HepG2 (cell line): ENCODE data around the gene ETHE1. TPM values are rescaled to one million over a fixed set of nuclear protein-coding genes. Genes with fewer than 3 reads are reported as not detected.

ENCODE experiments used
- EHMT2 ChIP-seq: fragments of 200-600 bp; sonication (generic); IDR thresholded peaks from 2 replicates; pipeline ENCODE4 v1.7.0; 2017; ENCODE audit warnings: antibody characterized with exemption, low read depth, low read length, borderline replicate concordance
- FOXO4 ChIP-seq: sonication (generic); formaldehyde crosslinking; conservative IDR thresholded peaks from 2 replicates; pipeline ENCODE4 v1.8.1; 2023; ENCODE audit warnings: missing genetic modification reagents
- IKZF4 ChIP-seq: sonication (generic); formaldehyde crosslinking; IDR thresholded peaks from 2 replicates; pipeline ENCODE4 v1.5.1; 2020; ENCODE audit warnings: borderline replicate concordance, mild to moderate bottlenecking, low read depth, missing genetic modification reagents; ENCODE audit errors: not compliant biosample characterization
- POLR2AphosphoS5 ChIP-seq: IDR thresholded peaks from 2 replicates; pipeline ENCODE4 v1.6.1; 2012; ENCODE audit warnings: low read depth, low read length
- RBM22 ChIP-seq: fragments of 200-400 bp; formaldehyde crosslinking; optimal IDR thresholded peaks from 2 replicates; pipeline ENCODE3; 2017; ENCODE audit warnings: mild to moderate bottlenecking, low read length, moderate library complexity
- RFX3 ChIP-seq: IDR thresholded peaks from 2 replicates; pipeline ENCODE4 v1.6.1; 2016; ENCODE audit warnings: missing biosample characterization, missing genetic modification reagents
- RFX5 ChIP-seq: IDR thresholded peaks from 2 replicates; pipeline ENCODE4 v1.6.1; 2011; ENCODE audit warnings: low read depth, low read length, improper control_type of control experiment
- ZNF280D ChIP-seq: sonication (generic); formaldehyde crosslinking; IDR thresholded peaks from 2 replicates; pipeline ENCODE4 v1.5.1; 2020; ENCODE audit warnings: mild to moderate bottlenecking, missing genetic modification reagents
- ZNF326 ChIP-seq: sonication (generic); formaldehyde crosslinking; IDR thresholded peaks from 2 replicates; pipeline ENCODE4 v1.4.0; 2020; ENCODE audit warnings: missing genetic modification reagents, borderline replicate concordance
- ZNF329 ChIP-seq: sonication (generic); formaldehyde crosslinking; IDR thresholded peaks from 2 replicates; pipeline ENCODE4 v1.9.0; 2021; ENCODE audit warnings: low read depth, mild to moderate bottlenecking, missing genetic modification reagents
- ZNF605 ChIP-seq: sonication (generic); formaldehyde crosslinking; IDR thresholded peaks from 2 replicates; pipeline ENCODE4 v1.8.0; 2022; ENCODE audit warnings: mild to moderate bottlenecking, missing genetic modification reagents
- ZNF615 ChIP-seq: sonication (generic); formaldehyde crosslinking; IDR thresholded peaks from 2 replicates; pipeline ENCODE4 v1.5.0; 2020; ENCODE audit warnings: mild to moderate bottlenecking, missing genetic modification reagents, borderline replicate concordance
- ZNF761 ChIP-seq: sonication (generic); formaldehyde crosslinking; conservative IDR thresholded peaks from 2 replicates; pipeline ENCODE4 v1.4.0; 2020; ENCODE audit warnings: mild to moderate bottlenecking, missing genetic modification reagents
- ZSCAN25 ChIP-seq: sonication (generic); formaldehyde crosslinking; IDR thresholded peaks from 2 replicates; pipeline ENCODE4 v1.8.0; 2022; ENCODE audit warnings: mild to moderate bottlenecking, missing genetic modification reagents
- polyA plus RNA-seq, 8 experiments: library from polyadenylated mRNA; depleted of rRNA in 3 of 8; stranded (reverse) in 7 of 8; unstranded in 1 of 8; fragments of >200 nt; fragmentation: Illumina TruSeq in 4 of 8; extraction: Trizol in 4 of 8; gene quantifications; 2 replicates each; pipeline versions ENCODE4 v1.2.1 to v1.2.3, GENCODE V29; 2011 to 2016; ENCODE audit warnings: low read depth in 4 of 8, missing spikeins in 1 of 8, mixed read lengths in 1 of 8; ENCODE audit not compliant: insufficient read depth in 1 of 8
- total RNA-seq, 5 experiments: library from RNA; depleted of rRNA; stranded (reverse); fragments of >200 nt; fragmentation: Illumina TruSeq; extraction: Trizol; gene quantifications; 2 replicates each; pipeline ENCODE4 v1.2.3, GENCODE V29; 2016; ENCODE audit warnings: low read depth in 1 of 5
- TF ChIP-seq, protein P1 (sequence below): sonication (generic); formaldehyde crosslinking; IDR thresholded peaks from 2 replicates; pipeline ENCODE4 v1.5.1; 2020; ENCODE audit warnings: mild to moderate bottlenecking, missing genetic modification reagents, borderline replicate concordance
- TF ChIP-seq, protein P2 (sequence below): sonication (generic); formaldehyde crosslinking; IDR thresholded peaks from 2 replicates; pipeline ENCODE4 v1.9.0; 2021; ENCODE audit warnings: missing genetic modification reagents, mild to moderate bottlenecking, borderline replicate concordance

ETHE1 gene
- total and polyA plus RNA-seq, 2 of the 13 experiments (the other 11 are each of a cell fraction or from before 2014, with no cell fraction given), result 32.5 to 58.4 TPM

- TF ChIP-seq ZNF280D, result no peak
- TF ChIP-seq ZNF761 (CRISPR knock-in tag), result no peak
- peak; percentile 81 for TF ChIP-seq POLR2AphosphoS5
- TF ChIP-seq RFX5, result no peak
- no peak for TF ChIP-seq FOXO4 (CRISPR knock-in tag)
- no peak for TF ChIP-seq EHMT2
- TF ChIP-seq IKZF4 (CRISPR knock-in tag), result peak; percentile 48
- no peak for TF ChIP-seq RBM22
- 0 out of 2 replicates have a peak, but pooled peaks have one; percentile 59 for TF ChIP-seq ZNF605 (CRISPR knock-in tag)
- no peak for TF ChIP-seq RFX3 (CRISPR knock-in tag)
- TF ChIP-seq, protein P1, sequence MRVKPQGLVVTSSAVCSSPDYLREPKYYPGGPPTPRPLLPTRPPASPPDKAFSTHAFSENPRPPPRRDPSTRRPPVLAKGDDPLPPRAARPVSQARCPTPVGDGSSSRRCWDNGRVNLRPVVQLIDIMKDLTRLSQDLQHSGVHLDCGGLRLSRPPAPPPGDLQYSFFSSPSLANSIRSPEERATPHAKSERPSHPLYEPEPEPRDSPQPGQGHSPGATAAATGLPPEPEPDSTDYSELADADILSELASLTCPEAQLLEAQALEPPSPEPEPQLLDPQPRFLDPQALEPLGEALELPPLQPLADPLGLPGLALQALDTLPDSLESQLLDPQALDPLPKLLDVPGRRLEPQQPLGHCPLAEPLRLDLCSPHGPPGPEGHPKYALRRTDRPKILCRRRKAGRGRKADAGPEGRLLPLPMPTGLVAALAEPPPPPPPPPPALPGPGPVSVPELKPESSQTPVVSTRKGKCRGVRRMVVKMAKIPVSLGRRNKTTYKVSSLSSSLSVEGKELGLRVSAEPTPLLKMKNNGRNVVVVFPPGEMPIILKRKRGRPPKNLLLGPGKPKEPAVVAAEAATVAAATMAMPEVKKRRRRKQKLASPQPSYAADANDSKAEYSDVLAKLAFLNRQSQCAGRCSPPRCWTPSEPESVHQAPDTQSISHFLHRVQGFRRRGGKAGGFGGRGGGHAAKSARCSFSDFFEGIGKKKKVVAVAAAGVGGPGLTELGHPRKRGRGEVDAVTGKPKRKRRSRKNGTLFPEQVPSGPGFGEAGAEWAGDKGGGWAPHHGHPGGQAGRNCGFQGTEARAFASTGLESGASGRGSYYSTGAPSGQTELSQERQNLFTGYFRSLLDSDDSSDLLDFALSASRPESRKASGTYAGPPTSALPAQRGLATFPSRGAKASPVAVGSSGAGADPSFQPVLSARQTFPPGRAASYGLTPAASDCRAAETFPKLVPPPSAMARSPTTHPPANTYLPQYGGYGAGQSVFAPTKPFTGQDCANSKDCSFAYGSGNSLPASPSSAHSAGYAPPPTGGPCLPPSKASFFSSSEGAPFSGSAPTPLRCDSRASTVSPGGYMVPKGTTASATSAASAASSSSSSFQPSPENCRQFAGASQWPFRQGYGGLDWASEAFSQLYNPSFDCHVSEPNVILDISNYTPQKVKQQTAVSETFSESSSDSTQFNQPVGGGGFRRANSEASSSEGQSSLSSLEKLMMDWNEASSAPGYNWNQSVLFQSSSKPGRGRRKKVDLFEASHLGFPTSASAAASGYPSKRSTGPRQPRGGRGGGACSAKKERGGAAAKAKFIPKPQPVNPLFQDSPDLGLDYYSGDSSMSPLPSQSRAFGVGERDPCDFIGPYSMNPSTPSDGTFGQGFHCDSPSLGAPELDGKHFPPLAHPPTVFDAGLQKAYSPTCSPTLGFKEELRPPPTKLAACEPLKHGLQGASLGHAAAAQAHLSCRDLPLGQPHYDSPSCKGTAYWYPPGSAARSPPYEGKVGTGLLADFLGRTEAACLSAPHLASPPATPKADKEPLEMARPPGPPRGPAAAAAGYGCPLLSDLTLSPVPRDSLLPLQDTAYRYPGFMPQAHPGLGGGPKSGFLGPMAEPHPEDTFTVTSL, result no peak
- no peak for TF ChIP-seq ZNF329 (CRISPR knock-in tag)
- TF ChIP-seq, protein P2, sequence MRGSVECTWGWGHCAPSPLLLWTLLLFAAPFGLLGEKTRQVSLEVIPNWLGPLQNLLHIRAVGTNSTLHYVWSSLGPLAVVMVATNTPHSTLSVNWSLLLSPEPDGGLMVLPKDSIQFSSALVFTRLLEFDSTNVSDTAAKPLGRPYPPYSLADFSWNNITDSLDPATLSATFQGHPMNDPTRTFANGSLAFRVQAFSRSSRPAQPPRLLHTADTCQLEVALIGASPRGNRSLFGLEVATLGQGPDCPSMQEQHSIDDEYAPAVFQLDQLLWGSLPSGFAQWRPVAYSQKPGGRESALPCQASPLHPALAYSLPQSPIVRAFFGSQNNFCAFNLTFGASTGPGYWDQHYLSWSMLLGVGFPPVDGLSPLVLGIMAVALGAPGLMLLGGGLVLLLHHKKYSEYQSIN (CRISPR knock-in tag), result no peak
- no peak for TF ChIP-seq ZNF615 (CRISPR knock-in tag)
- no peak for TF ChIP-seq ZSCAN25 (CRISPR knock-in tag)
- TF ChIP-seq ZNF326 (CRISPR knock-in tag), result no peak
Observed at GRCh38 chr19:43526884-43527859, at the start of gene ETHE1 (continued).
